ENCODE data around the gene DHRSX.

DHRSX gene

DNA sequence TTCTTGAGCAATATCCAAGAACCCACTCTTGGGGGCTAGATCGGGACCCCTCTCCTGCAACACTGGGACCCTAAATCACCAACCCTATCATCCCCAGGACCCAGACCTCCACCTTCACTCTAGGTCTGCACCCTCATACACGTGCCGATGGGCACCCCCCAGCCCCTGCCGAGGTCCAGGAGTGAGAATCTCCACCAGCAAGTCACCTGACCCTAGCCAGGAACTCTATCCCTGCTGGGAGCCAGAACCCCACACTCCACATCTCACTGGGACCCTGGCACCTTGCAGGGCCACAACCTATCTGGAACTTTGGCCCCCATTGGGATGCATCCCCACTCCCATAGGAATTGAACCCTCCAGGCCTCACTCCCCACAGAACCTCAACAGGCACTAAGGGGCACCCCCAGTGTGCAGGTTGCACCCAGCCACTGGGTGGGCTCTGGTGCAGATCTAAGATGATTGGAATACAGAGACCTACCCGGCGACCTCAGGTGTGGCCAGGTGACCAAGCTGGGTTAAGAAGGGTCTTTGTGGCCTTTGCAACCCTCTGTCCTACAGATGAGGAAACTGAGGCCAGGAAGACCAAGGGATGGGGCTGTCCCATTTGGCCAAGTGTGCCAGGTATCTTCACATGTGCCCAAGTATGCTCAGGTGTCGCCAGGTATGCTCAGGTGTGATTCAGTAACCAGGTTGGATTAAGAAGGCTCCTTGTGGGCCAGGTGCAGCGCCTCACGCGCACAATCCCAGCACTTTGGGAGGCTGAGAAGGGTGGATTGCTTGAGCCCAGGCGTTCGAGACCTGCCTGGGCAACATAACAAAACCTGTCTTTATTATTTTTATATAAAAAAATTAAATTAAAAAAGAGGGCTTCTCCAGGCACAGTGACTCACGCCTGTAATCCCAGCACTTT is 3.1 kb upstream of the DHRSX start:
- Histone ChIP-seq H3K27me3 (ENCODE audit: control insufficient read depth, low read length) (no peaks in the 10 kb centered on the region), H3K4me1 (ENCODE audit: control insufficient read depth, low read length) (peaks cover 16% of the 10 kb centered on the region), H3K4me3 (ENCODE audit: low read length) (no peak overlapping the region), H3K4me2 (ENCODE audit: low read length) (no peak overlapping the region), H4K20me1 (ENCODE audit: control insufficient read depth, insufficient read depth, low read depth, low read length) (no peaks in the 10 kb centered on the region), H3K9me2 (replicated peaks; ENCODE audit: control insufficient read depth, low read length) (no peaks in the 10 kb centered on the region), H3K27ac (ENCODE audit: low read depth, low read length) (no peak overlapping the region), H3F3A (ENCODE audit: control insufficient read depth, insufficient read depth) (peaks cover 14% of the 10 kb centered on the region), H3K9me3 (ENCODE audit: control insufficient read depth, insufficient read depth, low read length) (no peaks in the 10 kb centered on the region), H3K36me3 (ENCODE audit: control insufficient read depth, low read length) (peaks cover 10% of the 10 kb centered on the region), H3K79me2 (ENCODE audit: control insufficient read depth, low read length) (peaks cover 16% of the 10 kb centered on the region)
- TF ChIP-seq EZH2phosphoT487 (IDR thresholded peaks at IDR 0.05; ENCODE audit: borderline replicate concordance, low read length) = no peak
- no peak for TF ChIP-seq CTCF (IDR thresholded peaks at IDR 0.05; ENCODE audit: low read depth, low read length, poor library complexity, severe bottlenecking)

DNA sequence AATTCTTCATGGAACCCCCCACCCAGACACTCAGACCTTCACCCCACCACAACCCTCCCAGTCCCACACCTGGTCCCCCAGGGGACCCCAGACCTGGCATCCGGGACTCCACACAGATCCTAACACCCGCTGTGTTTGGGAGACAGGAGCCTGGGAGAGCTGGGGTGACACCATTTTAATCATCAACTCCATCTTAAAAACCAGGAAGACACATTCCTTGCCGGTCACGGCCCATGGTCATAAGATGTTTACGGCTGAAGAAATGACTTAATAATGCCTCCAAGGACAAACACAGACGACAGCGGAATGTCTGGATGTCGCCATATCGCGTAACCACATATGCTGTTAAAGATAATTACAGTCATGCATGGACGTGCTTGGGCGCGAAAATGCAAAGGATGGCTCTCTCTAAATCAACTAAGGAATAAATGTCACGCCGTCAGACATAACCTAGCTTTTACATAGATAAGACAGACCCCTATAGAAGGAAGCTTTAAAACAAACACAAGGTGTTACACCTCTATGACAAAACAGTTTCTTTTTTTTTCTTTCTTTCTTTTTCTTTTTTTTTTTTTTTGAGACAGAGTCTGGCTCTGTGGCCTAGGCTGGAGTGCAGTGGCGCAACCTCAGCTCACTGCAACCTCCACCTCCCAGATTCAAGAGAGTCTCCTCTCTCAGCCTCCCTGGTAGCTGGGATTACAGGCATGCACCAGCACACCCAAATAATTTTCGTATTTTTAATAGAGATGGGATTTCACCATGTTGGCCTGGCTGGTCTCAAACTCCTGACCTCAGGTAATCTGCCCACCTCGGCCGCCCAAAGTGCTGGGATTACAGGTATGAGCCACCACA is 2.1 kb upstream of the DHRSX start:
- Histone ChIP-seq H3K79me2 (ENCODE audit: control insufficient read depth, low read length) (peaks cover 25% of the 10 kb centered on the region), H3K36me3 (ENCODE audit: control insufficient read depth, low read length) (peaks cover 18% of the 10 kb centered on the region), H4K20me1 (ENCODE audit: control insufficient read depth, insufficient read depth, low read depth, low read length) (0 out of 2 replicates have a peak, but pooled peaks cover 3% of the 10 kb centered on the region), H3K9me3 (ENCODE audit: control insufficient read depth, insufficient read depth, low read length) (no peaks in the 10 kb centered on the region), H3K9me2 (replicated peaks; ENCODE audit: control insufficient read depth, low read length) (no peaks in the 10 kb centered on the region), H3K4me3 (ENCODE audit: low read length) (no peak overlapping the region), H3K27ac (ENCODE audit: low read depth, low read length) (no peak overlapping the region), H3K4me1 (ENCODE audit: control insufficient read depth, low read length) (peaks cover 23% of the 10 kb centered on the region), H3F3A (ENCODE audit: control insufficient read depth, insufficient read depth) (peaks cover 9% of the 10 kb centered on the region; the same call in 1 of the 2 replicates), H3K27me3 (ENCODE audit: control insufficient read depth, low read length) (no peaks in the 10 kb centered on the region), H3K4me2 (ENCODE audit: low read length) (no peak overlapping the region)
- TF ChIP-seq EZH2phosphoT487 (IDR thresholded peaks at IDR 0.05; ENCODE audit: borderline replicate concordance, low read length) = no peak
- no peak for TF ChIP-seq CTCF (IDR thresholded peaks at IDR 0.05; ENCODE audit: low read depth, low read length, poor library complexity, severe bottlenecking)

GRCh38 chrX:2502120-2502667 is 1.4 kb upstream of the DHRSX start:
- no peak overlapping the region for H3K27ac ChIP-seq (ENCODE audit: low read depth, low read length)
- H3K4me1 ChIP-seq (ENCODE audit: control insufficient read depth, low read length) = peaks cover 30% of the 10 kb centered on the region
- peaks cover 25% of the 10 kb centered on the region for H3K36me3 ChIP-seq (ENCODE audit: control insufficient read depth, low read length)
- TF ChIP-seq EZH2phosphoT487 (IDR thresholded peaks at IDR 0.05; ENCODE audit: borderline replicate concordance, low read length) = no peak
- TF ChIP-seq CTCF (IDR thresholded peaks at IDR 0.05; ENCODE audit: low read depth, low read length, poor library complexity, severe bottlenecking) = no peak
- H3K4me3 ChIP-seq (ENCODE audit: low read length) = no peak overlapping the region
- H3K9me3 ChIP-seq (ENCODE audit: control insufficient read depth, insufficient read depth, low read length) = no peaks in the 10 kb centered on the region
- no peaks in the 10 kb centered on the region for H3K27me3 ChIP-seq (ENCODE audit: control insufficient read depth, low read length)
- H4K20me1 ChIP-seq (ENCODE audit: control insufficient read depth, insufficient read depth, low read depth, low read length) = 0 out of 2 replicates have a peak, but pooled peaks cover 3% of the 10 kb centered on the region
- H3K4me2 ChIP-seq (ENCODE audit: low read length) = no peak overlapping the region
- peaks cover 32% of the 10 kb centered on the region for H3K79me2 ChIP-seq (ENCODE audit: control insufficient read depth, low read length)
- peaks cover 8% of the 10 kb centered on the region for H3F3A ChIP-seq (ENCODE audit: control insufficient read depth, insufficient read depth)
- H3K9me2 ChIP-seq (replicated peaks; ENCODE audit: control insufficient read depth, low read length) = no peaks in the 10 kb centered on the region
